Ishikawa (cell line): ENCODE results near the gene ZNF800.

Experiments
- CEBPB ChIP-seq: IDR thresholded peaks from 2 replicates; pipeline ENCODE4 v1.6.1; 2012
- CREB1 ChIP-seq: IDR thresholded peaks from 2 replicates; pipeline ENCODE4 v1.6.1; 2012; ENCODE audit warnings: low read depth
- EGR1 ChIP-seq: IDR thresholded peaks from 2 replicates; pipeline ENCODE4 v1.6.1; 2012
- EP300 ChIP-seq: IDR thresholded peaks from 2 replicates; pipeline ENCODE4 v1.6.1; 2012; ENCODE audit warnings: borderline replicate concordance
- FOXM1 ChIP-seq: IDR thresholded peaks from 2 replicates; pipeline ENCODE4 v1.6.1; 2012; ENCODE audit warnings: low read depth, borderline replicate concordance
- MAX ChIP-seq: IDR thresholded peaks from 2 replicates; pipeline ENCODE4 v1.6.1; 2012
- NFIC ChIP-seq: IDR thresholded peaks from 2 replicates; pipeline ENCODE4 v1.6.1; 2012
- REST ChIP-seq: IDR thresholded peaks from 2 replicates; pipeline ENCODE4 v1.6.1; 2012; ENCODE audit warnings: low read depth, mild to moderate bottlenecking
- TAF1 ChIP-seq: IDR thresholded peaks from 2 replicates; pipeline ENCODE4 v1.6.1; 2012; ENCODE audit warnings: low read depth, mild to moderate bottlenecking
- TCF12 ChIP-seq: IDR thresholded peaks from 2 replicates; pipeline ENCODE4 v1.6.1; 2012; ENCODE audit warnings: low read depth
- TEAD4 ChIP-seq: IDR thresholded peaks from 2 replicates; pipeline ENCODE4 v1.6.1; 2012
- USF1 ChIP-seq: IDR thresholded peaks from 2 replicates; pipeline ENCODE4 v1.6.1; 2012
- YY1 ChIP-seq: IDR thresholded peaks from 2 replicates; pipeline ENCODE4 v1.6.1; 2012; ENCODE audit warnings: low read depth
- ZBTB7A ChIP-seq: IDR thresholded peaks from 2 replicates; pipeline ENCODE4 v1.6.1; 2012; ENCODE audit warnings: low read depth

ZNF800 gene

GRCh38 chr7:127322832-127323493, 69.5 kb downstream of the ZNF800 start:
- no peak for TF ChIP-seq TEAD4
- no peak for TF ChIP-seq REST
- TF ChIP-seq USF1 = no peak
- TF ChIP-seq YY1 = no peak
- TF ChIP-seq TAF1 = no peak
- TF ChIP-seq MAX = no peak
- no peak for TF ChIP-seq NFIC
- TF ChIP-seq EP300 = no peak
- no peak for TF ChIP-seq FOXM1
- TF ChIP-seq CREB1 = no peak
- TF ChIP-seq EGR1 = no peak
- no peak for TF ChIP-seq ZBTB7A

- TF ChIP-seq TAF1 (no peak), NFIC (no peak), ZBTB7A (no peak), CEBPB (no peak), EGR1 (no peak), USF1 (no peak), FOXM1 (no peak), YY1 (no peak)
Measured at GRCh38 chr7:127322351-127322750, 70.2 kb downstream of the ZNF800 start.

- no peak for TF ChIP-seq EP300
- TF ChIP-seq ZBTB7A = no peak
- TF ChIP-seq USF1 = no peak
- no peak for TF ChIP-seq REST
- no peak for TF ChIP-seq TEAD4
- TF ChIP-seq TCF12 = no peak
- TF ChIP-seq MAX = no peak
Measured at GRCh38 chr7:127320974-127321373, 71.5 kb downstream of the ZNF800 start.
